GM12875 (cell line): ENCODE data around the gene CX3CR1.
"Not testable (repeated sequence)": the region's sequence is repeated elsewhere in the genome, so short reads cannot be mapped to it uniquely, and the experiment has no call there.

Experiments
- H3K4me3 ChIP-seq: one replicate; pipeline ENCODE4 v1.5.1; 2011; ENCODE audit warnings: low read depth, low read length, control low read depth
- TF ChIP-seq, protein P1 (sequence below): IDR thresholded peaks from 2 replicates; pipeline ENCODE4 v1.5.1; 2011; ENCODE audit warnings: low read depth, mild to moderate bottlenecking, control low read depth, inconsistent platforms, low read length, moderate library complexity, borderline replicate concordance; ENCODE audit not compliant: insufficient read depth

The CX3CR1 gene

GRCh38 chr3:39322936-39323335, 43.1 kb upstream of the CX3CR1 start:
- TF ChIP-seq, protein P1, sequence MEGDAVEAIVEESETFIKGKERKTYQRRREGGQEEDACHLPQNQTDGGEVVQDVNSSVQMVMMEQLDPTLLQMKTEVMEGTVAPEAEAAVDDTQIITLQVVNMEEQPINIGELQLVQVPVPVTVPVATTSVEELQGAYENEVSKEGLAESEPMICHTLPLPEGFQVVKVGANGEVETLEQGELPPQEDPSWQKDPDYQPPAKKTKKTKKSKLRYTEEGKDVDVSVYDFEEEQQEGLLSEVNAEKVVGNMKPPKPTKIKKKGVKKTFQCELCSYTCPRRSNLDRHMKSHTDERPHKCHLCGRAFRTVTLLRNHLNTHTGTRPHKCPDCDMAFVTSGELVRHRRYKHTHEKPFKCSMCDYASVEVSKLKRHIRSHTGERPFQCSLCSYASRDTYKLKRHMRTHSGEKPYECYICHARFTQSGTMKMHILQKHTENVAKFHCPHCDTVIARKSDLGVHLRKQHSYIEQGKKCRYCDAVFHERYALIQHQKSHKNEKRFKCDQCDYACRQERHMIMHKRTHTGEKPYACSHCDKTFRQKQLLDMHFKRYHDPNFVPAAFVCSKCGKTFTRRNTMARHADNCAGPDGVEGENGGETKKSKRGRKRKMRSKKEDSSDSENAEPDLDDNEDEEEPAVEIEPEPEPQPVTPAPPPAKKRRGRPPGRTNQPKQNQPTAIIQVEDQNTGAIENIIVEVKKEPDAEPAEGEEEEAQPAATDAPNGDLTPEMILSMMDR = no peak
- no peak overlapping the region for H3K4me3 ChIP-seq

DNA sequence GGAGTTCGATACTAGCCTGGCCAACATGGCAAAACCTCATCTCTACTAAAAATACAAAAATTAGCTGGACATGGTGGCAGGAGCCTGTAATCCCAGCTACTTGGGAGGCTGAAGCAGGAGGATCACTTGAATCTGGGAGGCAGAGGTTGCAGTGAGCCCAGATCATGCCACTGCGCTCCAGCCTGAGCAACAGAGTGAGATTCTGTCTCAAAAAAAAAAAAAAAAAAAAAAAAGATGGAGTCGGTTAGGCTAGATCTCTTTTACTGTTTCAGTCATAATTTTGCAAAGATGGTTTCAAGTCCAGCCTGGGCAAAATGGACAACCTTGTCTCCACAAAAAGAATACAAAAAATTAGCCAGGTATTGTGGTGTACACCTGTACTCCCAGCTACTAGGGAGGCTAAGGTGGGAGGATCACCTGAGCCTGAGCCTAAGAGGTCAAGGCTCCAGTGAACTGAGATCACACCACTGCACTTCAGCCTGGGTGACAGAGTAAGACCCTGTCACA, 42.4 kb upstream of the CX3CR1 start:
- H3K4me3 ChIP-seq = not testable (repeated sequence)

DNA sequence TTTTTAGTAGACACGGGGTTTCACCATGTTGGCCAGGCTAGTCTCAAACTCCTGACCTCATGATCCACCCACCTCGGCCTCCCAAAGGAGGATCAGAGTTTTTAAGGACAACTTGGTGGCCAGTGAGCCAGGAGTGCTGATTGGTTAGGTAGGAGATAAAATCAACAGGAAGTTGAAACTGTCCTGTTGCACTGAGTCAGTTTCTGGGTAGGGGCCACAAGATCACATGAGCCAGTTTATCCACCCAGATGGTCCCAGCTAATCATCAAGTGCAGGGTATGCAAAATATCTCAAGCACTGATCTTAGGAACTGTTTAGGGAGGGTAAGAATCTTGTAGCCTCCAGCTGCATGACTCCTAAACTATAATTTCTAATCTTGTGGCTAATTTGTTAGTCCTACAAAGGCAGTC, 41.7 kb upstream of the CX3CR1 start:
- H3K4me3 ChIP-seq = not testable (repeated sequence)

DNA sequence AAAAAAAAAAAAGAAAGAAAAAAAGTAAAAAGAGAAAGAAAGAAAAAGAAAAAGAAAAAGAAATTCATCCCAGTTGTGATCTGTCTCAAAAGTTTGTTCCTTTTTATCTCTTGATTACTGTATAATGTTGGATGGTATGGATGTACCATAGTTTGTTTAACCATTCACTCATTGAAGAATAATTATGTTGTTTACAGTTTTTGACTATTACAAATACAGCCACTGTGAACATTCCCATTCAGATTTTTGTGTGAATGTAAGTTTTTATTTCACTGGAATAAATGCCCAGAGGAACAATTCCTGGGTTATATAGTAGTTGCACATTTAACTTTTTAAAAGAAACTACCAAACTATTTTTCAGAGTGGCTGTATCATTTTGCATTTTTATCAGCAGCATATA, 39.4 kb upstream of the CX3CR1 start:
- H3K4me3 ChIP-seq = no peak overlapping the region
- TF ChIP-seq, protein P1 = no peak

- TF ChIP-seq, protein P1 = no peak
- H3K4me3 ChIP-seq = no peak overlapping the region
These were observed 38.5 kb upstream of the CX3CR1 start for GRCh38 chr3:39318301-39318700.

DNA sequence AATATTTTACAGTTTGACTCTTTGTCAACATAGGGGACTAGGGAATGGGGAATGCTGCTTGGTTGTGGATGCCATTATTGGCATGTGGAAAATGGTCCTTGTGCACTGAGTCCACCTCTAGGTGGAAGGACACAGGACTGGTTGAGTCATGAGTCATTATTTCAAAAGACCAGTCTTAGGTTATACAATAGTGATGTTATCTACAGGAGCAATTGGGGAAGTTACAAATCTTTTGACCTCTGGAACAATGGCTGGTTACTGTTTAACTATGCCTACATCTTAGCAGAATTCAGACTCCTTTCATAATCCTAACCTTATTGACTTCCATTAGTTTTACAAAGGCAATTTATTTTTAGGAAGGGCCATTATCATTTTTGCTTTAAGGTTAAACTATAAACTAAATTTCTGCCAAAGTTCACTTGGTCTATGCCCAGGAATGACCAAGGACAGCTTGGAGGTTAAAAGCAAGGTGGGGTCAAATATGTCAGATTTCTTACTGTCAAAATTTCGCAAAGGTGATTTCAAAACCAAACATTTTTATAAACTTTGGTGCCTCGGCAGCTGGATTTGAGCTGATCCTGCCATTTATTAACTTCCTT, 37.8 kb upstream of the CX3CR1 start:
- H3K4me3 ChIP-seq = no peak overlapping the region
- TF ChIP-seq, protein P1 = no peak

GRCh38 chr3:39315420-39315819, 35.6 kb upstream of the CX3CR1 start:
- H3K4me3 ChIP-seq = no peak overlapping the region
- TF ChIP-seq, protein P1 = no peak

- no peak overlapping the region for H3K4me3 ChIP-seq
- TF ChIP-seq, protein P1 = no peak
These were observed 33.5 kb upstream of the CX3CR1 start for GRCh38 chr3:39313289-39313688.
